ENCODE data around the gene ACVR1B.

Gene ACVR1B

DNA sequence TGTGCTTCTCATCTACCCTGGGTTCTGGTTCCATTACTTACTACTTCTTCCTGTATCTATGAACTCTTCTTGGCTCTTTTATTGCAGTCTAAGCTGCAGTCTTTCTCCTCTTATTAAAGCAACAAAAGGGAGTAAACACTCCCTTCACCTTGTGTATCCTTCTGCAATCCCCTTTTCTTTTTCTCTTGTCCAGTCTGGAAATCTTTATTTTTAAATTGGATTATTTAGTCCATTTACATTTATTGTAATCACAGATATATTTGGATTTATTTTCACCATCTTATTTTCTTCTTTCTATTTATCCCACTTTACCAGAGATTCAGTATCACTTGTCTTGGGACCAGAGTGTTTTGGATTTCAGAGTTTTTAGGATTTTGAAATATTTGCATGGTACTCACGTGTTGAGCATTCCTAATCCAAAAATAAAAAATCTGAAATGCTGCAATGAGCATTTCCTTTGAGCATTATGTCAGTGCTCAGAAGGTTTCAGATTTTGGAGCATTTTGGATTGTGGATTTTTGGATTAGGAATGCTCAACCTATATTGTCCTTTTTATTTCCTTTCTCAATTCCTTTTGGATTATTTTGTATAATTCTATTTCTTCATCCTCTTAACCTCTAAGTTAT lies 6.8 kb upstream of the ACVR1B start:
- no peak for DNase-seq

GRCh38 chr12:51947246-51947996 lies 4.1 kb upstream of the ACVR1B start:
- DNase-seq = no peak

DNA sequence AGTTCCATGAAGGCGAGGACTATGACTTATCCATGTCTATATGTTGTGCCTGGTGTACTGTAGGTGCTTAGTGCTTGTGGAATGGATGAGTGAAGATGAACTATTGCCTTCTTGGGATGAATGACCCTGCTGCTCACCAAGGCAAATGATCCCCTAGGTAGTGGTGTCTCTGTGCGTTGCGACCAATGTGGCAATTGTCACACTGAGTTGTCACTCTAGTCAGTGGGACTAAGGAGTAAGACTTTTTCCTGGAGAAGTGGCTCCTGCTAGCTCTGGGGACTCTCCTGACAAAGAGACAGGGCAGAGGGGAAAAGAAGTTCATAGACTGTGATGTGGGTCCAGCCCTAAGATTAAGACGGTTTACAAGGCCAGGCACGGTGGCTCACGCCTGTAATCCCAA lies 3.4 kb upstream of the ACVR1B start:
- DNase-seq = no peak

- DNase-seq = no peak
Measured at GRCh38 chr12:51949342-51950030, 2.0 kb upstream of the ACVR1B start.

DNA sequence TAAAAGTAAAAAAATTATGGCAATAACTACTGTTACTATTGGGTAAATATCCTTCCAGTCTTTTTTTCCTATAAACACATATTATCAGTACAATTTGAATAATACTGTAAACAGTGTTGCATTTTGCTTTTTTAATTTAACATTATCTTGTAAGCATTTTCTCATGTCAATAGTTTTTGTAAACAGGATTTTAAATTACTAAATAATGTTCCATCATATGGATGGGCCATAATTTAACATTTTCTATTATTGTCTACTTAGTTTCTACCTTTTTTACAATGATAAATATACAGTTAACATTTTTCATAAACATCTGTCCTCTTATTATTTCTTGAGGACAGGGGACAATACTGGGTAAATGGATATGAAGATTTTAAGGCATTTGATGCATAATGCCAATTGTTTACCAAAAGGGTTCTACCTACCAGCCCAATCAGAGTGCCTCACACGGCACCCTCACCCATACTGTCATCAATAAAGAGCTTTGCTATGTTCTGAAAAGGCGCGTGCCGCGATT lies 759 bp upstream of the ACVR1B start:
- no peak for DNase-seq

- DNase-seq = peak; percentile 58
Measured at GRCh38 chr12:51951843-51952722, 584 bp downstream of the ACVR1B start.

DNA sequence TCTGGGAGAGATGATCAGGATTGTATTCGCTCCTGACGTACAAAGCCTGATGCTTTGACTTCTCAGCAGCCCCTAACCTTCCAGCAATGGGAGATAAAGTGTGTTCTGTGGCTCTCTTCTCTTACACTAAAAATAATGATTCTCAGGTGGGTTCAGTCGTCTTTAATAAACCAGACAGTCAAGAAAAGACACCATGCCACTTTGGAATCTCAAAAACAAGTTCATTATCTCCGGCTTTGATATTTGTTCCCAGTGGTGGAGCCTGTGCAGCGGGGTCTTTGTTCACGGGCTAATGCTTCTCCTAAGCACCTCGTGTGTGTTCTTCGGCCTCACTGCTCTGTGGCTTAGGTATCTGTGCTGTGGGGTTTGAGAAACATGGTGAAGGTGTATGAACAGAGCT lies 1.6 kb downstream of the ACVR1B start:
- DNase-seq = no peak

DNA sequence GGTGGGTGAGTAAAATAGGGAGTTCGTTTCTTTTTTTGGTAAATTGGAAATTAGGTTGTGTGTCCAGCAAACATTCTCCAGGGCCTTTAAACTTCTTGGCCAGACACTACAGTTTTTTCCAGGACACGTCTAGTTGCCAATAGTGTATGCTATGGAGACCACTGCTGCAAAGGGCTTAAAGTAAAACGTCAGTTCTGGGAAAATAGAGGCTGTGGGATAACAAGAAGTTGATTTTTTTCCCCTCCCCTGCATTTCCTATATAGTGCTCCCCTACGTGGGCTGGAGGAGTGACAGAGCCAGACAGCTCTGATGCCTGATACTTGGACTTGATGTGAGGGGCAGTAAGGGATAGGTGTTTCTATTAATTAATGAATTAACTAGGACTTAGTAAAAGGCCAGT lies 2.4 kb downstream of the ACVR1B start:
- DNase-seq = peak; percentile 40

- no peak for DNase-seq
Measured at GRCh38 chr12:51954561-51955361, 3.3 kb downstream of the ACVR1B start.

DNA sequence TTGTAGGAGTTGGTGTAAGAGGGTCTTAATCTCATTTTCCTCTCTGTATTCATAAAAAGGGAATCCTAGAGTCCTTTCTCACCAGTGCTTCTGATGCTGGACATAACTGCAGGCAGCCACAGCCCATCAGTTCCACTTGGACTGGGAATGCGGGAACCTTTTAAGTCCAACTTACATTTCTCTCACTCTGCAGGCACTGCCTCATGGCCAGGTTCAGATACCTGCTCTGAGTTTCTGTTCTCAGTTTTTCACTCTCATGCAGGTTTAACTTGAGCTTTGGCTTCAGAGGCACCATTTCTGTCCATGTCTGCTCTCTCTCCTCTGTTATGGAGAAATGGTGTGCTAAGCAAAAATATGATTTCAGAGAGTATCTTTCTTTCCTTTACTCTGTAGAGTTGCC lies 4.2 kb downstream of the ACVR1B start:
- no peak for DNase-seq

- no peak for DNase-seq
Measured at GRCh38 chr12:51958542-51958941, 7.0 kb downstream of the ACVR1B start.

GRCh38 chr12:51959211-51959610 lies 7.7 kb downstream of the ACVR1B start:
- DNase-seq = no peak

DNA sequence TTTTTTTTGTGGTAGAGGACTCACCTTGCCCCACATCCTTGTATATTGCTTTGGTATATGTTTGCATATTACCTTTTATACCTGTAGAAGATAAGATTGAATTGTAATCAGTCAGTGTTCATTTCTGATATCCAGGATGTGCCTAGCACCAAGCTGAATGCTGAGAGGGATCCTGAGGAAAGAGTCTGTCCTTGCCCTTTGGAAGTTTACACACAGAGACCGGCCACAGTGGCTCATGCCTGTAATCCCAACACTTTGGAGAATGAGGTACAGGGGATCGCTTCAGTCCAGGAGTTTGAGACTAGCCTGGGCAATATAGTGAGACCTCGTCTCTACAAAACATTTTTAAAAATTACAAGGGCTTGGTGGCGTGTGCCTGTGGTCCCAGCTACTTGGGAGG lies 8.4 kb downstream of the ACVR1B start:
- no peak for DNase-seq

DNA sequence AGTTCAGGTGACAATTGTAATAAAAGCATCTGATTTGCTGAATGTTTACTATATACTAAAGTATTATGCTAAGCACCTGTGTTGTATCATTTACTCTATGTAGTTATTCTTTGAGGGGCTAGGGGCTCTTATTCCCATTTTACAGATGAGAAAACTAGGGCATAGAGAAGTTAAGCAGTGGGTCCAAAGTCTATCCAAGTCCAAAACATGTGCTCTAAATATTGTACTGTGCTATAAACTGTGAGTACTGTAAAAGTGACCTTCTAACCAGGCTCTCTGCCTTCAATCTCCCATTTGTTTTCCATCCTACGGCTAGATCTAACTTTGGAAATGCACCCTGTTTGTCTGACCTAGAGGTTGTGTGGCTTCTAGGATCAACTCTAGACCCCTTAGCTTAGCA lies 9.0 kb downstream of the ACVR1B start:
- DNase-seq = no peak

DNA sequence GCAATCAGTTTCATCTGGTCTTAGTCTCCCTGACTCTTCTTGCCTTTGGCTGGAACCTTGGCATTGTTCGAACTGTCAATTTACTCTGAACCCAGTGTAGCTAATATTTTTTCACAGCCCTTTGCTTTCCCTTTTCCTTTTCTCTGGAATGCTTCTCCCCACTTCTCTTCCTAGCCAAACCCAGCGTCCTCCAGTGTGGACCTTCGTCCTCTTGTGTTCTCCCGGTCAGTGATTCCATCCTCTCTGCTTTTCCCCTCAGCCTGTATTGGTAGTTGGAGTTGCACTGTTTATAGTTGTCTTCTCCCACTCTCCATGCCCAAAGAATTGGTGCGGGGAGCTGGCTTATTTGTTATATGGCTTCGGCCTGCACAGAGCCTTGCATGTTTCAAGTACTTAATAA lies 9.4 kb downstream of the ACVR1B start:
- DNase-seq = no peak

- DNase-seq = no peak
Measured at GRCh38 chr12:51961834-51962233, 10.3 kb downstream of the ACVR1B start.

- no peak for DNase-seq
Measured at GRCh38 chr12:51962737-51963136, 11.2 kb downstream of the ACVR1B start.

DNA sequence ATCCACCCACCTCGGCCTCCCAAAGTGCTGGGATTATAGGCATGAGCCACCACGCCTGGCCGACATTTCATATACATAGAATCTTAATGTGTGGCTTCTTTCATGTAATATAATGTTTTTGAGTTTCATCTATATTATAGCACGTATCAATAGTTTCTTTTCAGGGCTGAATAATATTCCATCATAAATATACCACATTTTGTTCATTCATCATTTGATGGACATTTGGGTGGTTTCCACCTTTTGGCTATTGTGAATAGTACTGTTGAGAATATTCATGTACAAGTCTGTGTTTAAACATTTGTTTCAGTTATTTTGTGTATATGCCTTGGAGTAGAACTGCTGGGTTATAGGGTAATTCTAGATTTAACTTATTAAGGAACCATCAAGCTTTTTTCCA lies 12.0 kb downstream of the ACVR1B start:
- no peak for DNase-seq

DNA sequence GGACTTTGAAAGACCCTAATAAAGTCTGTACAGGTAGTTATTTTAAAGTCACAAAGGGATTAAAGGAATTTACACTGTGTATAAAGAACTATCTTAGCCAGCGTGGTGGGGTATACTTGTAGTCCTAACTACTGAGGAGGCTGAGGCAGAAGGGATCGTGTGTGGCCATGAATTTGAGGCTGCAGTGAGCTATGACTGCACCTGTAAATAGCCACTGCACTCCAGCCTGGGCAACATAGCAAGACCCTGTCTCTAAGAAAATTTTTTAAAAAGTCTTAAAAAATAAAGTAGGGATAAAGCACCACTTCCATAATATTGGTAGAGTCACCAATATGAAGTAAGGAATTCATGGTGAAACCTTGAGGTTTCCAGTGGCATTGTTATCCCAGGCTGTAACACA lies 18.1 kb downstream of the ACVR1B start:
- DNase-seq = no peak

- DNase-seq = no peak
Measured at GRCh38 chr12:51970904-51971646, 19.6 kb downstream of the ACVR1B start.

DNA sequence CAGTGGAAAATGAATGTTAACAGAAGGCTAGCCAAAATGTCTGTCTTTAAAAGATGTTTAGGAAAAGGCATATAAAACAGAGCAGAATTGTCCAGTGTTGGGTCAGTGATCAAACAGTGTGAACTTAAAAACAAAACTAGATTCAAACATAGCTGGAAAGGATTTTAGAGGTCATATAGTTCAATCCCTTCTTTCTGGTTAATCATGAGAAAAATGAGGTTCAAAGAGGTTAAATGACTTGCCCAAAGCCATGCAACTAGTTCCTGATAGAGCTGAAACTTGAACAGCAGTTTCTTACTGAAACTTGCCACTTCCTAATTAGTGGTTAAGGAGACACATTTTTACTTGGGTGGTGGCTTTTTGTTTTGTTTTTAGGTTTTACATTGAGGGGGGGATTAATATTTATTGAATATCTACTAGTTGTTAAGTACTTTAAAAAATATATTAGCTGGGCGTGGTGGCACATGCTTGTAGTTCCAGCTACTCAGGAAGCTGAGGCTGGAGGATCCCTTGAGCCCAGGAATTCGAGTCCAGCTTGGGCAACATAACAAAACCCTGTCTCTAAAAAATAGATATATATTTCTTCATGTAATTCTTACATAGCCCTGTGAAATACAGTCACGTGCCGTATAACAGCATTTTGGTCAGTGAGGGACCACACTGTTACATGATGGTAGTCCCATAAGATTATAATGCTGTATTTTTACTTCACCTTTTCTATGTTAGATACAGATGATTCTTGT lies 20.4 kb downstream of the ACVR1B start:
- no peak for DNase-seq
